GM12801 (cell line): ENCODE results near the gene PCDHGC4.

Experiments used
- CTCF ChIP-seq: IDR thresholded peaks from one replicate; pipeline ENCODE4 v1.5.1; 2011; ENCODE audit warnings: control low read depth; ENCODE audit not compliant: insufficient read length; ENCODE audit errors: extremely low read depth

The PCDHGC4 gene

DNA sequence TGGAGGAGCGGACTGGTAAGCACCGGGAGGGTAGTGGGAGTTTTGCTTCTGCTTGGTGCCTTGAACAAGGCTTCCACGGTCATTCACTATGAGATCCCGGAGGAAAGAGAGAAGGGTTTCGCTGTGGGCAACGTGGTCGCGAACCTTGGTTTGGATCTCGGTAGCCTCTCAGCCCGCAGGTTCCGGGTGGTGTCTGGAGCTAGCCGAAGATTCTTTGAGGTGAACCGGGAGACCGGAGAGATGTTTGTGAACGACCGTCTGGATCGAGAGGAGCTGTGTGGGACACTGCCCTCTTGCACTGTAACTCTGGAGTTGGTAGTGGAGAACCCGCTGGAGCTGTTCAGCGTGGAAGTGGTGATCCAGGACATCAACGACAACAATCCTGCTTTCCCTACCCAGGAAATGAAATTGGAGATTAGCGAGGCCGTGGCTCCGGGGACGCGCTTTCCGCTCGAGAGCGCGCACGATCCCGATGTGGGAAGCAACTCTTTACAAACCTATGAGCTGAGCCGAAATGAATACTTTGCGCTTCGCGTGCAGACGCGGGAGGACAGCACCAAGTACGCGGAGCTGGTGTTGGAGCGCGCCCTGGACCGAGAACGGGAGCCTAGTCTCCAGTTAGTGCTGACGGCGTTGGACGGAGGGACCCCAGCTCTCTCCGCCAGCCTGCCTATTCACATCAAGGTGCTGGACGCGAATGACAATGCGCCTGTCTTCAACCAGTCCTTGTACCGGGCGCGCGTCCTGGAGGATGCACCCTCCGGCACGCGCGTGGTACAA lies 8.5 kb upstream of the PCDHGC4 start:
- no peak for TF ChIP-seq CTCF

GRCh38 chr5:141477044-141477575 lies 7.7 kb upstream of the PCDHGC4 start:
- TF ChIP-seq CTCF, result no peak

- TF ChIP-seq CTCF, result no peak
These were observed 7.0 kb upstream of the PCDHGC4 start for GRCh38 chr5:141477815-141478214.

- no peak for TF ChIP-seq CTCF
These were observed 6.4 kb upstream of the PCDHGC4 start for GRCh38 chr5:141478321-141478945.

GRCh38 chr5:141479776-141480175 lies 5.1 kb upstream of the PCDHGC4 start:
- TF ChIP-seq CTCF, result no peak

DNA sequence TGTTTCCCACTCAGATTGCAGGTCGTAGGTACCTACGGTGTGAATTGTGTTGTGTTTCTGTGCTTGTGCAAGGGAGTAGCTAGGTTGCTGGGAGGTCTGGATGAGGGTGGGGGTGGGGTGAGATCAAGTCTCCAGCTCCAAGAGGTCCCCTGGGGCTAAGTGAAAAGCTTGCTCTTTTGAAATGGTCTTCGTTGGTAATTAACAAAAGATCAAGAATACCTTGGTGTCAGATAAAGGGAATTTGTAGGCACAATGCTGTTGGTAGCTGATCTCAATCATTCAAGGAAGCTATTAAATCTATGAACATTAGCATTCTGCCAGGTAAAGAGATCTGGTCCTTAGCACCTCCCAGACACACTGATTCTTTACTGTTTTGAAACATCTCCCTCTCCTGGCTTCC lies 928 bp upstream of the PCDHGC4 start:
- TF ChIP-seq CTCF, result no peak

GRCh38 chr5:141484310-141484640 lies 555 bp upstream of the PCDHGC4 start:
- TF ChIP-seq CTCF, result no peak
